GM10248 (cell line): ENCODE data around the gene GMDS.

Experiments used
- CTCF ChIA-PET: fragments of 300-600 bp; sonication (Branson Sonifier 250); formaldehyde crosslinking; extraction: SDS; loops from one replicate; lab custom pipeline; 2021; ENCODE audit warnings: antibody characterized with exemption; lab: Yijun Ruan, JAX
- POLR2A ChIA-PET: fragments of 350-650 bp; sonication (Branson Sonifier 250); formaldehyde crosslinking; extraction: SDS; loops from one replicate; lab custom pipeline; 2020; ENCODE audit warnings: antibody characterized with exemption; lab: Yijun Ruan, JAX
- DNase-seq: peaks from one replicate; pipeline ENCODE4 v3.0.0; 2012; ENCODE audit errors: extremely low spot score
- TF ChIP-seq, protein P1 (sequence below): IDR thresholded peaks from 2 replicates; pipeline ENCODE4 v1.5.1; 2012; ENCODE audit warnings: mild to moderate bottlenecking, low read depth; ENCODE audit errors: extremely low read depth, missing control alignments, control extremely low read depth

GMDS gene

GRCh38 chr6:1580585-1580984 is 664.8 kb downstream of the GMDS start:
- CTCF ChIA-PET, result interaction anchor here (0.9 to 1.4 kb wide), 2 partner anchors 11 to 26 kb away, joined by 3 to 4 read pairs; no protein-coding TSS in a partner anchor
- DNase-seq, result no peak
- TF ChIP-seq, protein P1, sequence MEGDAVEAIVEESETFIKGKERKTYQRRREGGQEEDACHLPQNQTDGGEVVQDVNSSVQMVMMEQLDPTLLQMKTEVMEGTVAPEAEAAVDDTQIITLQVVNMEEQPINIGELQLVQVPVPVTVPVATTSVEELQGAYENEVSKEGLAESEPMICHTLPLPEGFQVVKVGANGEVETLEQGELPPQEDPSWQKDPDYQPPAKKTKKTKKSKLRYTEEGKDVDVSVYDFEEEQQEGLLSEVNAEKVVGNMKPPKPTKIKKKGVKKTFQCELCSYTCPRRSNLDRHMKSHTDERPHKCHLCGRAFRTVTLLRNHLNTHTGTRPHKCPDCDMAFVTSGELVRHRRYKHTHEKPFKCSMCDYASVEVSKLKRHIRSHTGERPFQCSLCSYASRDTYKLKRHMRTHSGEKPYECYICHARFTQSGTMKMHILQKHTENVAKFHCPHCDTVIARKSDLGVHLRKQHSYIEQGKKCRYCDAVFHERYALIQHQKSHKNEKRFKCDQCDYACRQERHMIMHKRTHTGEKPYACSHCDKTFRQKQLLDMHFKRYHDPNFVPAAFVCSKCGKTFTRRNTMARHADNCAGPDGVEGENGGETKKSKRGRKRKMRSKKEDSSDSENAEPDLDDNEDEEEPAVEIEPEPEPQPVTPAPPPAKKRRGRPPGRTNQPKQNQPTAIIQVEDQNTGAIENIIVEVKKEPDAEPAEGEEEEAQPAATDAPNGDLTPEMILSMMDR, result no peak
- POLR2A ChIA-PET, result no interaction called here

DNA sequence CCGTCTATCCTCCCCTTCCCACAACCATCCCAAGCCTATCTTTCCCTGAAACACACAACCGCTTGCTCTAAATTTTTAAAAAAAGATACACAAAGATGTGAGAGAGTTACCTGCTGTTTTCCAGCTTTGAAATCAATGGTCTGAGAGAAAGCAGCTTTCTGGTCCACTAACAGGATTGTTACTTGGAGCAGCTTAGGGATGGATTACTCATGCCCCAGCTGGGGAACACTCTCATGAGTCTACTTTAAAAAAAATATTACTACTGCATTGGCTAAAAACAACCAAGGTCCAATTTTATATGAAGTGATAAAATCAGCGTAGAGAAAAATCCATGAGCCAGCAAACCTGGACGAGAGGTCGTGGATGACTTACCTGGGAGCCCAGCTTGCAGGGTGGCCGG is 665.3 kb downstream of the GMDS start:
- DNase-seq, result no peak
- CTCF ChIA-PET, result interaction anchor here (1.2 kb wide), 1 partner anchor 16 kb away, joined by 3 read pairs; no protein-coding TSS in a partner anchor
- TF ChIP-seq, protein P1, result no peak
- POLR2A ChIA-PET, result no interaction called here

DNA sequence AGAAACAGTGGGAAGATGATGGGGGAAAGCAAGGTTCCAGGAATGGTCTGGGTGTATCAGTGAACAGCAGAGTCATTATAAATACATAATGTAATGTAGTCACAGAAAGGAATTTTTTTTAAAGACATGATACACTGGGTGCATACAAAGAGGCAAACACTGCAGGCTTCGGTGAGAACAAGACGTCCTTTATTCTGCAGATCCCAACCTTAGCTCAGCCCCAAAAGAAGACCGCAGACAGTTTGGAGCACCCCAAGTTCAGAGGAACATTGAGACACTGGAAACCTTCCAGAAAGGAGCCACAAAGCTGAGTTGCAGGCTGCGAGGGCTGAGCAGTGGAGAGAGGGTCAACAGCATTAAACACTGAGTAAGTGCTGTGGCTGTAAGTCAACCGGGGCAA is 666.3 kb downstream of the GMDS start:
- ChIA-PET POLR2A (no interaction called here), CTCF (interaction anchor here (1.2 kb wide), 1 partner anchor 17 kb away, joined by 3 read pairs; no protein-coding TSS in a partner anchor)
- TF ChIP-seq, protein P1, result no peak
- no peak for DNase-seq

DNA sequence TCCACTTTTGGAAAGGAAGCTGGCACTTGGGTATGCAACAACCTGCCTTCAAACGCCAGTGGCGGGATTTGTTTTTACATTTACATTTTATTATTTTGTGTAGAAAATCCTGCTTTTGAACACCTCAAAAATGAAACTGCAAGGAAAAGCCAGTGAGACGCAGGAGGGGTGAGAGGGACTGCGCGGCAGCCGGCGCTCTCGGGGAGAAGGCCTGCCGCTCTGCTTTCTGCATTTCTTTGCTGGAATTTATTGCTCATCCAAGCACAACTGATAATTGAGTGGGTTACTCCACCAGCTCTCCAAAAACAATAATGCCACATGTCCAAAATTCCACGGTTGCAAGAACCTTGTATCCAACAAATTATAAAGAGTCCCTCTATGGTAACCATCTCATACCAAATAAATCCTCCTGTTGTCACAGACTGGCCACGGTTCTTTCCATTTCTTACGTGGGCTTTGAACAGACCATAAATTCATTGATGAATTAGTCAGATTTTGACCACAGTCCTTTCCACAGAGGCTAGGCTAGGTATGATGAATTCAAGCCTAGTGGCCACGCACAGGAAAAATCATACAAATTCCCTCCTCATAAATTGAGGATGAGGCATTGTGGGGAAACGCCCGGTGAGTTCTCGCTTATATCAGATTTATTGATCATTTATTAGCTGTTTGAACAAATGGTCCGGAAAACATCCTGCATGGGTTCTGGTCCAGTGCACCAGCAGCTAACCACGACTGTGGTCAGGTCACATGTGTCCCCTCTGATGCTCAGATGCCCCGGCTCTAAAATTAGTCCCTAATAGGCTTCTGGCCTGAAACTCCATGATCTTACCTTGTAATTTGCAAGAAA is 667.3 kb downstream of the GMDS start:
- CTCF ChIA-PET, result no interaction called here
- no peak for DNase-seq
- TF ChIP-seq, protein P1, result no peak
- POLR2A ChIA-PET, result no interaction called here

GRCh38 chr6:1577146-1577680 is 668.2 kb downstream of the GMDS start:
- no peak for DNase-seq
- POLR2A ChIA-PET, result no interaction called here
- TF ChIP-seq, protein P1, result no peak
- CTCF ChIA-PET, result no interaction called here

- TF ChIP-seq, protein P1, result no peak
- ChIA-PET POLR2A (no interaction called here), CTCF (no interaction called here)
- no peak for DNase-seq
Observed at GRCh38 chr6:1576711-1577110, 668.7 kb downstream of the GMDS start.
